ENCODE measurements around the gene PRADC1. TPM values are rescaled to one million over a fixed set of nuclear protein-coding genes. Genes with fewer than 3 reads are reported as not detected.

Gene PRADC1
- total and polyA plus RNA-seq, 10 donors: 10.4 to 29.5 (median 21.9) TPM

DNA sequence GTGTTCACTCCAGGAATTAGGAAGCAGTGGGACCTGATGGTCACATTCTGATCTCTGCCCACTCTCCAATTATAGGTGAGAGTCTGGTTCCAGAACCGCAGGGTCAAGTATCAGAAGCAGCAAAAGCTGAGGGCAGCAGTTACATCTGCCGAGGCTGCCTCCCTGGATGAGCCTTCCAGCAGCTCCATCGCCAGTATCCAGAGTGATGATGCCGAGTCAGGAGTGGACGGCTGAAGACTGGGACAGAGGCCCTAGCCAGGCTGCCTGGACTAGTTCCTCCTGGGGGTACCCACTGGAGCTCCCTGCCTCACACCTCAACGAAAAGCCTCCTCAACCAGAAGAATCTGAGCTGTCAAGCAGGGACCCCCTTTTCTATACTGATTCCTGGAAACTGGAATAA, 22.3 kb downstream of the PRADC1 start:
- Histone ChIP-seq H3K9me3 (no peaks in the 10 kb centered on the region), H3K36me3 (no peaks in the 10 kb centered on the region), H3K27ac (no peak overlapping the region), H3K27me3 (replicated peaks in 1 of 7) (peaks cover 0 to 19% (median 0%) of the 10 kb centered on the region in 7 donors), H3K4me3 (no peak overlapping the region), H3K4me1 (peaks cover 20 to 37% (median 31%) of the 10 kb centered on the region in 6 donors)
- WGBS, 5 donors: 79 to 95% (median 91%) methylated on average over 3 to 6 of the region's 6 CpGs
- DNase-seq: peak; percentile 52
- intact Hi-C loops (cut with DNase I; ENCODE audit: low total_unique reads): no loop called here
- TF ChIP-seq, protein P1, sequence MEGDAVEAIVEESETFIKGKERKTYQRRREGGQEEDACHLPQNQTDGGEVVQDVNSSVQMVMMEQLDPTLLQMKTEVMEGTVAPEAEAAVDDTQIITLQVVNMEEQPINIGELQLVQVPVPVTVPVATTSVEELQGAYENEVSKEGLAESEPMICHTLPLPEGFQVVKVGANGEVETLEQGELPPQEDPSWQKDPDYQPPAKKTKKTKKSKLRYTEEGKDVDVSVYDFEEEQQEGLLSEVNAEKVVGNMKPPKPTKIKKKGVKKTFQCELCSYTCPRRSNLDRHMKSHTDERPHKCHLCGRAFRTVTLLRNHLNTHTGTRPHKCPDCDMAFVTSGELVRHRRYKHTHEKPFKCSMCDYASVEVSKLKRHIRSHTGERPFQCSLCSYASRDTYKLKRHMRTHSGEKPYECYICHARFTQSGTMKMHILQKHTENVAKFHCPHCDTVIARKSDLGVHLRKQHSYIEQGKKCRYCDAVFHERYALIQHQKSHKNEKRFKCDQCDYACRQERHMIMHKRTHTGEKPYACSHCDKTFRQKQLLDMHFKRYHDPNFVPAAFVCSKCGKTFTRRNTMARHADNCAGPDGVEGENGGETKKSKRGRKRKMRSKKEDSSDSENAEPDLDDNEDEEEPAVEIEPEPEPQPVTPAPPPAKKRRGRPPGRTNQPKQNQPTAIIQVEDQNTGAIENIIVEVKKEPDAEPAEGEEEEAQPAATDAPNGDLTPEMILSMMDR (IDR thresholded peaks at IDR 0.05 in 8 of 11, conservative IDR thresholded peaks at IDR 0.05 in 3 of 11): no peak
- TF ChIP-seq POLR2A (IDR thresholded peaks at IDR 0.05) (no peak), POLR2AphosphoS5 (IDR thresholded peaks at IDR 0.05) (no peak)

DNA sequence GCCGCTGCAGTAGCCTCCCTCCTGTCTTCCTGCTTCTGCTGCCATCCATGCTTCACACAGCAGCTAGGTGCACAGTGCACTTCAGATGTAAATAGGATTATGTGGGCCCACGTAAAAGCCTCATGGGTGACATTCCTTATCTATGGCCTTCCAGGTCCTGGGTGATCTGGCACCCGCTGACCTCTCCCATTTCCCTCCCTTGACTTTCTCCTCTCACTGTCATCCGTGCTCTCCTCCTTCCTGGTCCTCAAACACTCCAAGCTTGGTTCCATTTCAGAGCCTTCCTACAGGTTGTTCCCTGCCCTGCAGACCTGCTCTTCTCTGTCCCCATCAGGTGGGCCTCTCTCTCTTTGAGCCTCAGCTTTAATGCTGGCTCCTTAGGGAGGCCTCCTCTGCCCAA, 23.0 kb downstream of the PRADC1 start:
- peaks cover 15 to 30% (median 25%) of the 10 kb centered on the region in 6 donors for H3K4me1 ChIP-seq
- whole genome bisulfite sequencing, 5 donors: 77 to 95% (median 82%) methylated on average over 4 of the region's 4 CpGs
- H3K36me3 ChIP-seq: no peaks in the 10 kb centered on the region
- intact Hi-C loops (cut with DNase I; ENCODE audit: low total_unique reads): no loop called here
- peaks cover 0 to 26% (median 0%) of the 10 kb centered on the region in 7 donors for H3K27me3 ChIP-seq (replicated peaks in 1 of 7)
- no peaks in the 10 kb centered on the region for H3K9me3 ChIP-seq
- no peak for DNase-seq
- H3K27ac ChIP-seq: no peak overlapping the region
- H3K4me3 ChIP-seq: no peak overlapping the region
- no peak for TF ChIP-seq POLR2A (IDR thresholded peaks at IDR 0.05)
- TF ChIP-seq POLR2AphosphoS5 (IDR thresholded peaks at IDR 0.05): no peak
- TF ChIP-seq, protein P1 (IDR thresholded peaks at IDR 0.05 in 8 of 11, conservative IDR thresholded peaks at IDR 0.05 in 3 of 11): no peak

- intact Hi-C loops (cut with DNase I; ENCODE audit: low total_unique reads): no loop called here
- DNase-seq: no peak
- H3K9me3 ChIP-seq: no peaks in the 10 kb centered on the region
- 65 to 93% (median 85%) methylated on average over 3 of the region's 3 CpGs for WGBS, 5 donors
- no peaks in the 10 kb centered on the region for H3K36me3 ChIP-seq
- TF ChIP-seq POLR2AphosphoS5 (IDR thresholded peaks at IDR 0.05): no peak
- TF ChIP-seq POLR2A (IDR thresholded peaks at IDR 0.05): no peak
- peaks cover under 1 to 44% (median 12%) of the 10 kb centered on the region in 7 donors for H3K27me3 ChIP-seq (replicated peaks in 1 of 7)
- H3K4me1 ChIP-seq: peaks cover 6 to 17% (median 13%) of the 10 kb centered on the region in 6 donors
- H3K27ac ChIP-seq: no peak overlapping the region
- no peak overlapping the region for H3K4me3 ChIP-seq
Measured at GRCh38 chr2:73208258-73208657, 24.8 kb downstream of the PRADC1 start.

DNA sequence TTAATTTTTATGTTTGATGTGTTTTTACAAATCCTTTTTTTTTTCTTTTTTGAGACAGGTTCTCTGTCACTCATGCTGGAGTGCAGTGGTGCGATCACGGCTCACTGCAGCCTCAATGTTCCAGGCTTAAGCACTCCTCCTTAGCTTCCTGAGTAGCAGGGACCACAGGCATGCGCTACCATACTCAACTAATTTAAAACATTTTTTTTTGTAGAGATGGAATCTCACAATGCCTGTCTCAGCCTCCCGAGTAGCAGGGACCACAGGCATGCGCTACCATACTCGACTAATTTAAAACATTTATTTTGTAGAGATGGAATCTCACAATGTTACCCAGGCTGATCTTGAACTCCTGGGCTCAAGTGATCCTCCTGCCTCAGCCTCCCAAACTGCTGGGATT, 27.4 kb downstream of the PRADC1 start:
- Histone ChIP-seq H3K27ac (no peak overlapping the region), H3K4me3 (no peak overlapping the region), H3K4me1 (peaks cover 10 to 20% (median 17%) of the 10 kb centered on the region in 6 donors), H3K9me3 (no peaks in the 10 kb centered on the region), H3K27me3 (replicated peaks in 1 of 7) (peaks cover 8 to 70% (median 36%) of the 10 kb centered on the region in 7 donors), H3K36me3 (no peaks in the 10 kb centered on the region)
- intact Hi-C loops (cut with DNase I; ENCODE audit: low total_unique reads): no loop called here
- TF ChIP-seq POLR2AphosphoS5 (IDR thresholded peaks at IDR 0.05) (no peak), POLR2A (IDR thresholded peaks at IDR 0.05) (no peak)
- TF ChIP-seq, protein P1 (IDR thresholded peaks at IDR 0.05 in 8 of 11, conservative IDR thresholded peaks at IDR 0.05 in 3 of 11): no peak
- no peak for DNase-seq
- 83 to 92% (median 87%) methylated on average over 6 of the region's 6 CpGs for WGBS, 5 donors

All from spleen (tissue), 11 donors.